ENCODE measurements around the gene FYN. TPM values are rescaled to one million over a fixed set of nuclear protein-coding genes. Genes with fewer than 3 reads are reported as not detected.

Gene FYN
- total RNA-seq, 1 experiment from 2014 or later, result 49.9 TPM

DNA sequence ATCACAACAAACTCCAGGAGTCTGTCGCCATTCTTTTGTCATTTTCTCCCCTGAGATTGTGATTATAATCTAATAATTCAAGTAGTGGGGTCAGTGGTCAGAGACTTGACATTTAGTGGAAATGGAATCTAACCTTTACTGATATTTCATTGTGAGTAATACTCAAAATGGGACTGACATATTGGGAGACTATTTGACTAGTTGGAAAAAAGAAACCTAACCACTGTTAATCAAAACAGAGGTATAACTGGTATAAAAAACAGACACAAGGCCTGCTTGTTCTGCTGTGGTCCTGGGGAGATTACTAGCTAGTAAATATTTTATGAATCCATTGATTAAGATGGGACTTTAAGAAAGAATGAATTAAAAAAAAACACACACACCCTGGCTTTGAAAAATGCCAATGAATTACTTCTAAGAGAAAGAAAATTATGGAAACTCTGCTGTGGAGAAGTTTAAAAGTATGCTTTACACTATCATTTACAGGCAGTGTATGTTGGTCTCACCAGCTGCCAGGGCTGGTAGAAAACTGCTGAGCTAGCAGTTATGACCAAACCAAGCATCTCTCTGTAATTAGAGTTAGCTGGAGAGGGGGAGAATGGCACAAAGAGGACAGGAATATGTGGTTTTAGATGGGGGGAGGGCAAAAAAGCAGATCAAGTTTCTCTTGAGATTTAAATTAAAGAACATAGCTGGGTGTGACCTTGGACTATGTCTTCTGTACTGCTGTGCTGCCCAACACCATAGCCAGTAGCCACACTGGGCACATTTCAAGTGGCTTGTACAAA, 103.7 kb downstream of the FYN start:
- DNase-seq (ENCODE audit: low read depth), result no peak

DNA sequence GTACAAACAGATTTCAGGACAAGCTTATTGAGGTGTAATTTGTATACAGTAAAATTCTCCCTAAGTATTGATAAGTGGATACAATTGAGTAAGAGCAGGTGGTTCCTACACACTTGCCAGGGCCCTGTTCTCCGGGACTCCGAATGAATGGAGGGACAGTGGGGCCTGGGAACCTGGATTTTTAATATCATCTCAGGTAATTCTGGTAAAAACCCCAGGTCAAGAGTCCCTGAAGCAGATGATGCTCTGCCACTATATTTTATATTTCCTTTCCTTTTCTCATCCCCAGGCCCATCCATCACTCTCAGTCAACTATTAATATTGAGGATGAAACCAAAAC, 104.9 kb downstream of the FYN start:
- DNase-seq (ENCODE audit: low read depth), result no peak

DNA sequence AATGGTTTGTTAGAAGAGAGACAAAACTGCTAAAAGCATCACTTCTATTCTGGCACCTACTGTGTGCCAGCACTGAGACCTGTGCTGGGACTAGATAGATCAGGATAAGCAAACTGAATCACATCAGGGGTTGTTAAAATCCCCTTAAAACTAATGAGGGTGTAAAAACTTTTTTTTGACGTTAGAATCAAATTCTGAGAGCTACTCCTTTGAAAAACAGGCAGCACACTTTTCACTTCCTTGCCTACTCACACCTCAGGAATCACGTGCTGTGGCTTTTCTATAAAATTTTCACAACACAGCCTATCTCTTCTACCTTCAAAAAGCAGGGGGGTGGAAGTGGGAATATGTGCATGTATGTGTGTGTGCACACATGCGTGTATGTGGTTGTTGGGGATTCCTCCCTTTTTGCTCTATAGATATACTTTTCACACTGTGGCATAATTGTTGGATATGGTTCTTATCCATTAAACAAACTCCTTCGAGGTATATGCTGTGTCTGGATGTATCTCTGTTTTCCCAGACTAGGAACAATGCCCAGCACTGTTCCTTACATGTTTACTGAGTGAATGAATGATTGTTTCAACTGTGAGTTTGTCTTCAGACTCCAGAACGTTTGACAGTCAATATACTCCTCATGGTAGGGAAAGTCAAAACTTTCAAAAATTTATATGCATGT, 105.4 kb downstream of the FYN start:
- no peak for DNase-seq (ENCODE audit: low read depth)

DNA sequence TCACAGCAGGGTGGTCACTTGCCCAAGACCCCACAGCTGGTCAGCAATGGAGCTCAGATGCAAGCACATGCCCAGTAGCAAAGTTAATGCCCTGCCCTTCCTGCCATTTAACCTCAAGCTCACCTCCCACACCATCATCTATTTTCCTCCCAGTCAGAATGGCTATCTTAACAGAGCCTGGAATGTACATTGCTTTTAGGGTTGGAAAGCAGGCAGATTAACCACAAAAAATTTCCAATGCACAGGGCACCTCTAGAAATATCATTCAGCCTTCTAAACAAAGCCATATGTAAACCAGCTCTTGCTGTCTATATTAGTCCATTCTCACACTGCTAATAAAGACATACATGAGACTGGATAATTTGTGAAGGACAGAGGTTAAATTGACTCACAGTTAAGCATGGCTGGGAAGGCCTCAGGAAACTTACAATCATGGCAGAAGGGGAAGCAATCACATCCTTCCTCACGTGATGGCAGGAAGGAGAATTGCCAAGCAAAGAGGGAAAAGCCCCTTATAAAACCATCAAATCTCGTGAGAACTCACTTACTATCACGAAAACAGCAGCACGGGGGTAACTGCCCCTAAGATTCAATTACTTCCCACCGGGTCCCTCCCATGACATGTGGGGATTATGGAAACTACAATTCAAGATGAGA, 106.9 kb downstream of the FYN start:
- no peak for DNase-seq (ENCODE audit: low read depth)

DNA sequence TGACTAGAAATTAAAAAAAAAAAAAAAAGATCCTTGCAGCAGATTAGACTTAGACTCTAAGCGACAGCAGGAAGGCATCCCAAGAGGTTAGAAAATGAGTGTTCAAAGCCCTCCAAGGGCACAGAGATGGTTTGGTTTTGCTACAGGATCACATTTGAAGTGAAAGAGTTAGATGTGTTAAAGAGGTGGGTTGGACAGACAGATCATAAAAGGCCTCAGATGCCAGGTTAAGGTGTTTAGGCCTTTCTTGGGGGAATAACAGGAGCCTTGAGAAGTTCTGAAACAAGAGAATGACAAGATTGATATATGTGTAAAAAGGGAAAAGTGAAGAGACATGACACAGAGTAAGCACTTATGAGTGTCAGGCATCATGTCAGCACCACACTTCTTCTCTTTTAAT, 107.5 kb downstream of the FYN start:
- DNase-seq (ENCODE audit: low read depth), result no peak

DNA sequence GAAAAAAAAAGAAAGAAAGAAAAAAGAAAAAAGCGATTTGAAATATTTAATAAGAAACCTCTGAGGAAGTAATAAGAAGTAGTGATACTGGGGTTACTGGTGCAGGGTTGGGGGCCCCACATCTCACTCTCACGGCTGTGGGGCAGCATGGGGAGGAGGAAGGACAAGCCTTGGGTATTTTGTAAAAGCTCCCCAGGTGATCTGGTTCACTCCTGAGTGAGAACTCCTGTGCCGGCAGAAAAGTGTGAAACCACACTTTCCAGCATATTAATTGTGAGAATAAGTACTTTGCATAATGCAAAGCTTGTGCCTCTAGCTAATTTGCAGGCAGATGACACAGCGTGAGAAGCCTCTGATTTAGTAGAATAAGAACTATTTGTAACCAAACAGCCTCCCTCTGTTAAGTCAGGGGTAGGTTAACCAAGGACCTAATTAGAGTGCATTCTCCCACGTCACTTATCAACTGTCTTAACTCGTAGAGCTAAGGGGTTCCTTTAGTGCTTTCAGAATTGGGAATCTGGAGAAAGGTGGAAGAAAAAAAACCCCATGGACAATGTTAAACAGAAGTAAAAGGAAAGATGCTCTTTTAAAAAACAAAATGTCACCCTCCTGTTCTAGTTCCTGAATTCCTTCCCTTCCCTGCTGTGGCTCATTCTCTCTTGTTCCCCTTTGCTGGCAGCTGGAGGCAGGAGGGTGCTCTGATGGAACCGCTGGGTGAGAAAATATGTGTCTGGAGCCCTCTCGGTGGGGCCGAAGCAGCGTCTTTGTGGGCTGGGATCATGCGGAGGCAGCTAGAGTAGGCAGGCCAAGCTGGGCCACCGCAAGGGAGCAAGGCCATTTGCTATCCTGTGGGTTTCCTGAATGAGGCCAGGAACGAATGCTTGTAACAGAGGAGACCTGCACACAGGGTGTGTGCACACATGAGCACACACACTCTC, 108.7 kb downstream of the FYN start:
- DNase-seq (ENCODE audit: low read depth), result no peak

DNA sequence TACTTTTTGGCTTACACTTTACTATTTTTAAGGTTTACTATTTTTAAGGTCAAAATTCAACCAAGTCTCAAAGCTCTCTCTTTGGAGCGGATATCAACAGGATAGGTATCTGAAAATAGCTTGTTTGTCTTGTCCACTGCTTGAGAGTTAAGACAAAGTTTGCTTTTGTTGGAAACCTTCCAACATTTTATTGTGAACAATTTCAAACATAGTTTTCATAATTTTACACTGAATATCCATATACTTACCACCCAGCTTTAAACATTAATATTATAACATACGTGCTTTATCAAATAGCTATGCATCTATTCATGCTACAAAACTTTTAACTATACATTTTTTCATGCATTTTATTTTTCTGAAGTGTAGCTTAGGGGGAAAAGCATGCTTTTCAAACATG, 109.9 kb downstream of the FYN start:
- no peak for DNase-seq (ENCODE audit: low read depth)

DNA sequence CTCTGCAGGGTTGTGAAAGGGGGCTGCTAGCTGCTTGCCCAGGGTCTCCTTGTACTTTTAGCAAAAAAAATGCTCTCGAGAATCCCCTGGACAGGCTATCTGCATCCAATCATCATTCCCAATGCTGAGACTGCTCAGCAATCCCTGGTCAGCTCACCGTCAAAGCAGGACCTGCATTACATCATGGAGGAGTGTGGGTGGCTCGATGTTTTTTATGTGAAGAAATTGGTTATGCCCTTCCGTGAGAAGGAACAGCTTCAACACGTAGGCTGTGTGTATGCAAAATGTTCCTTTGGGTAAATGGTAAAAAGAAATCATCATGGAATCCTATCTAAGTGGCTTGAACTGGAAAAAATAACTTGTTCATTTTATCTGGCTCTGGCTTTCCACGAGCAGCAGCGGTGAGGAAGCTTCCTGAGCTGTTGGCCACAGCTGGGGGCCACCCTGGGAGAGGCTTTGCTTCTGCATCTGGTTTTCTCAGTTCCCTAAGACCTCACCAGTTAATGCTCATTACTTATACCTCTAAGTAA, 111.4 kb downstream of the FYN start:
- DNase-seq (ENCODE audit: low read depth), result no peak

DNA sequence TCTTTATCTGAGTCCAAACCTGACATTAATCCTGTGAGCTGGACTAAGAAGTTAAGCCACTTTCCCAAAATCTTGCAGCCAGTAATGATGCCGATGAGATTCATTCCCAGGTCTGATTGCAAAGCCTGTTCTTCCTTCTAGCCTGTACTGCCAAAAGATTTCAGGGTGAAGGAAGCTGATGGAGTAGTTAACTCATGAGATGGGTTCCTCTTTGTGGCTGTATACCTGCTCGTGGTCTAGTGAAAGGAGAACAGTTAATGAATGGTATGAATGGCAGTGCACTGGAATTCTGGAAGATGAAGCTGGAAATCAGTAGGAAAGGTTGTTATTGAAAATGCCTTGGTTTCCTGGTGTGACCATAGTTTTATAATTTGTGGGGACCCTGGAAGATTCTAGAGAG, 112.0 kb downstream of the FYN start:
- no peak for DNase-seq (ENCODE audit: low read depth)

DNA sequence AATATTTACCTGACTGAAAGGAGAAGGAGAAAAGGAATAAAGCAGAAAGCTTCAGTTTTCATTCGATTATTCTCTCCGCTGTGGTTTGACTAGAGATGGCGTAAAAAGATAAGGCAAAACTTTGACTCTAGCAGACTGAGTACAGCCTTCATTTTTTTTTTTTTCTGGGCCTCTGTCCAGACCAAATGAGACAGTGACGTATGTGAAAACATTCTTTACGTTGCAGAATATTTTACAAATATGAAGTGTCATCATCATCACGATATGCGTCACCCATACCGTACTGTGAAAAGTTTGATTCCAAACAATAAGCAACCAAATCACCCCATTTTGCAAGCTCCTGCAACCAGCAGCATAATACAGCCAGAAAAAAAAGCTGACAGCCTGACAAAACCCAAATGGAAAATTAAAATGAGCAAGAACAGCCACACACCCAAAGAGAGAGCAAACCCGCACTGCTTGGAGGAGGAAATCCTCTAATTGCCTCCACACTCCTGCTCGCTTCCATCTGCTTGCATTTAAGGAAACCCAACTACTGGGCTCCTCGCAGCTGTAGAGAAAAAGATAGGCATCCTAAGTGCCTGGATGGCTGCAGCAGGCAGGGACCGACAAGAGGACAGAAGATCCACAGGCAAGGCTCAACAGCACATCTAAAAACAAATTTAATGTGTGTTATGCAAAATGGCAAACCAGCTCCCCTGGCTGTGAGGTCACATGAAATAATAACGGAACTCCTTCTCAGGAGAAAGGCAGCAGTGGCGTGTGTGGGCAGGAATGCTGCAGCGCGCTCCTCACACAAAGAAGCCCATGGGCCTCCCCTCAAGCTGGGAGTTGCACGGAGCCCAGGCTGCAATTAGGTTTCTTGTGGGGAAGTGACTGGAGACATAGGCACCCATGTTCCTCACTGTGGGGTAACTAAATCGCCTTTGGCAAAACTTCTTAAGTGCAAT, 113.1 kb downstream of the FYN start:
- no peak for DNase-seq (ENCODE audit: low read depth)

DNA sequence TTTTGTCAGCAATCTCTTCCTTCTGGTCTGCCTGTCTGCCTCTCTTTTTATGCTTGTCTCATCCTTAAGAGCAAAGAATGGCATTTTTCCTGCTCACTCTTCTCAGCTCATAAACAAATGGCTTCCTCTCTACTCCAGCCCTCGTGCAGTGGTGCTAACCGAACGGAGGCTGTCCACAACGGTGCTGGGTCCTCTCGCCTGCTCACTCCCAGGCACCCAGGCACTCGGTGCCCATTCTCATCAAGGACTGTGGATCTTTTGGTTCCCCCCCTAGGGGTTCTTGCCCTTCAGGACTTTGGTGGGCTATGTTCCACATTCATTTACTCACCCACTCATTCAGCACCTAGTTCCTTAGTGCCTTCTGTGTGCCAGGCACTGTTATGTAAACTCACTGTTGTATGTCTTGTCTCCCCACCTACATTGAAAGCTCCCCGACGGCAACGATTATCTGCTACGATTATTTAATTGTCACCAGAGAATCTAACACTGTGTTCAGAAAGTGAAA, 113.9 kb downstream of the FYN start:
- no peak for DNase-seq (ENCODE audit: low read depth)

DNA sequence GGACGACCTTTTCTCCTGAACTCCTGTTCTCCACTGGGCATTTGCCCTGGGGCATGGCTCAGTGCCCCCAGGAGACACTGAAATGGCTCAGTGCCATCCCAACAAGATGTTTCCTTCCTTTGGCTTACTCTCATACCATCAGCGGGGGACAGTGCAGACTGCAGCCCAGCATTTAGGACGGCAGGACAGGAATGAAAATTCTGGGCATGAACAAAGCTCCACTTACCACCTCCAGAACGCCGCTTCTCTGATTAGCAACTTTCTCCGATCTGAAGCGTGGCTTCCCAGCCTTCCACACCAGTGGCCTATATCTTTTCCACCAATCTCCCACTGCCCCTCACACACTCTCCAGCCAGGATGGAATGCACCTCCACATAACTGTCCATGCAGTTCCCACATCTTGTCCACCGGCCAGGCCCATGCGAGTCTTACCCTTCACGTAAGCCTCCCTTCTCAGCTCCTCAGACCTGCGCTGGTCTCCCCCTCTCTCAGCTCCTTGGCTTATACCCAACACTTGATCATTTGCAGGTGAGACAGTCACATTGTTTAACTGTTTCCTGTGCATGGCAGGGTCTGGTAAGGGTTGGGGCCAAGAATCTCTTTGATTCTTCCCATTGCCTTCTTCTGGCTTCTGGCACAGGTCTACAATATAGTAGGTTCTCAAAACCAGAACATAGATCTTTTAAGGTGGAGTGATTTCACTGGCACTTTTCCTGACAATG, 114.5 kb downstream of the FYN start:
- DNase-seq (ENCODE audit: low read depth), result no peak

DNA sequence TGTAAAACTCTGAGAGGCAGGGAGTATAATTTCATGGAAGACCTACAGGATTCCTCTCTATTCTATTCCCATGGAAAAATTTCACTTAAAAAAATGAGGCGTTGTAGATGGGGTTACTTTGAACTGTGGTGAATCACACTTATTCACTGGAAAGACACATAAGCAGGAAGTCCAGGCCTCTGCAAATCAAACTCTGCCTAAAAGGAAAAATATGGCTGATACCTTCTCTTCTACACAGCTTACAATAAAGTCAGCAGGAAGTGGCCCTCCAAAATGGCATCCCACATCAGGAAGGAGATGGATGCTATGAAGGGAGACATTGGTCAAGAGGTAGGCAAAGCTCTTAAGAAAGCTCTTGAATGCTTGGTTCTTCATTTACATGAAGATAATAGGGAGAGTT, 115.9 kb downstream of the FYN start:
- DNase-seq (ENCODE audit: low read depth), result peak; percentile 34

DNA sequence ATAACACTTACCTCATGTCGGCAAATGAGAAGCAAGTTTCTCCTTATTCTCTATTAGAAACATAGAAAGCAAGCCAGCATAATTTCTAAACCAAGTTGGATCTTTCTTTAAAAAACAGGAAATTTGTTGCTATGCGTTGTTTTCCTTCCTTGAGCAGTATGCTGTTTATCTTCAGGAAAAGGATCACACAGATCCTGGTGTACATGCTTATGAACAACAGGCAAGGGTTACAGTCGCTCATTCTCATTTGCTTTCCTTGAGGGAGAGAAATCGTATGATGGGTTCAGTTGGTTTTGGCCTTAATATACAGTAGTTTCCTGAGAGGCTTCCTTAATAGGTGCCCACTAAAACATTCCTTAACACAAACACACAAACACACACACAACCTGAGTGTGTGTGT, 118.8 kb downstream of the FYN start:
- DNase-seq (ENCODE audit: low read depth), result no peak

DNA sequence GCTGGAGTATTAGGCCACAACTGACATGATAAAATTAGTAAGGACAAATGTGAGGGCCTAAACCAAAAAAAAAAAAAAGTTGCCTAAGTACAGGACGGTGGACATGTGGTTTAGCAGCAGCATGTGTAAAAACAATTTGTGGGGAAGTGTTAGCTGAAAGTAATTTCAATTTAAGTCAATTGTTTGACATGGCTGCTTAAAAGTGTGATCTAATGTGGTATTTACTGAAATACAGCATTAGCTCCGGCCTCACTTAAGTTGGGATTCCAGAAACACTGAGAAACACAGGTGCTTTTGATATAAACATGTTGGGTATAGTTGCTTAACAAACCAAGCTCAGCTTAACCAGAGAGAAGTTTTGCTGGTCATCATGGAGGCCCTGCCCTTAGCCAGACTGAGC, 119.7 kb downstream of the FYN start:
- no peak for DNase-seq (ENCODE audit: low read depth)

DNA sequence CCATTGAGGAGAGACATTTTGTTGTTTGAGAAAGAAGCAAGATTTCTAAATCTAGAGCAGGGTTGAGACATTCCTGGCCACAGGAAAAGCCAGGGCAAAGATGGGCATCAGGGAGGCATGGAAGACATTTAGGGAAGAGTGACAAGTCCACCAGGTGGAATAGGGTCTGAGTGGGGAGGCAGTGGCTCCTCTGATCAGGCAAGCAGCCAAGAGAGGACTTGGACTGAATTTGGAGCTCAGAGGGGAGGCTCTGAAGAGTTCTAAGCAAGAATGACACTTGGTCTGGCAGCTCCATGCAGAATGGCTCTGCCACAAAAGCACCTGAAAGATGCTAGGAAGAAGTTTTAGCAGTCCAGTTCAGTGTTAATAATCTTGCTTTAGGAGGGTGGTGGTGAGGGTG, 120.8 kb downstream of the FYN start:
- DNase-seq (ENCODE audit: low read depth), result no peak

DNA sequence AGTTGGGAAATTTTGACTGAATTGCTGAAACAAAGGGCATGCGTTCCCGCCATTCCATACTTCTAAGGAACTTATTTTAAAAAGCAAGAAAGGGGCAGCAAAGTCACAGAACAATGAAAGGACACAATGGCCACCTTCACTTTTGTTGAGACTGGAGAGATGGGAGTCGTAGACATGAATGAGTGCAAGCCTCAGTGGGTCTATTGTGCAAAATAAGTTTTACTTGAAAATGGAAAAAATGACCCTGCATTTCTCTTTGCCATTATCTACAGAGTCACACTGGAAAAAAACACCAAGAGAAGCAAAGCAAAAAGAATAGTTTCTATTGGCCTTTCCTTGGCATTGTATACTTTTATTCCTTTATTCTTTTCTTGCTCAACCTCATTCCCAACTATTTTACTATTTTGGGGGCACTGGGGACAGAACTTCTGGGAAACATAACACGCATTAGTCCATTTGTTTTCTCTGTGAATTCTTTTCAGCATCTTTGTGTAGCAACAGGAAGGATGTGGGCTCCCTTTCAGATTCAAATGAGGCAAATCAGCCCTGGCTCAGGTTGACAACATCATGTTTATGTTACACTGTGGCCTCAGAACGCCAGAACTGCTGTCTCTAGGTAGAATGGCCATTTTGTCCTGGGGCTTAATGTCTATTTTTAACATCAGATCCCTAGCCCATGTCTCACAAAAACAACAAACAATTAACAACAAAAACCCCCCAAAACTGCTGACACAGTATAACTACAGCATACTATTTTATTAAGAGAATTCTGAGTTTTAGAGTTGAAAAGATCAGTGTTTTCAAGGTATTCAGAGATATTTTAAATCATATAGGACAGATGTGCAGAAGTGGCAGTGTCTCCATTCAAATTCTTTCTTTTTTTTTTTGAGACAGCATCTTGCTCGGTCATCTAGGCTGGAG, 122.2 kb downstream of the FYN start:
- DNase-seq (ENCODE audit: low read depth), result no peak

DNA sequence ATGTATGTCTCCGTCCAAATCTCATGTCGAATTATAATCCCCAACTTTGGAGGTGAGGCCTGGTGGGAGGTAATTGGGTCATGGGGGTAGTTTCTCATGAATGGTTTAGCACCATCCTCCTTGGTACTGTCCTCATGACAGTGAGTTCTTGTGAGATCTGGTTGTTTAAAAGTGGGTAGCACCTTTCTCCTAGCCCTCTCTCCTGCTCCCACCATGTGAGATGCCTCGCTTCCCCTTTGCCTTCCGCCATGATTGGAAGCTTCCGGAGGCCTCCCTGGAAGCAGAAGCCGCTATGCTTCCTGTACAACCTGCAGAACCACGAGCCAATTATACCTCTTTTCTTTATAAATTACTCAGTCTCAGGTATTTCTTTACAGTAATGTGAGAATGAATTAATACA, 123.1 kb downstream of the FYN start:
- DNase-seq (ENCODE audit: low read depth), result no peak

DNA sequence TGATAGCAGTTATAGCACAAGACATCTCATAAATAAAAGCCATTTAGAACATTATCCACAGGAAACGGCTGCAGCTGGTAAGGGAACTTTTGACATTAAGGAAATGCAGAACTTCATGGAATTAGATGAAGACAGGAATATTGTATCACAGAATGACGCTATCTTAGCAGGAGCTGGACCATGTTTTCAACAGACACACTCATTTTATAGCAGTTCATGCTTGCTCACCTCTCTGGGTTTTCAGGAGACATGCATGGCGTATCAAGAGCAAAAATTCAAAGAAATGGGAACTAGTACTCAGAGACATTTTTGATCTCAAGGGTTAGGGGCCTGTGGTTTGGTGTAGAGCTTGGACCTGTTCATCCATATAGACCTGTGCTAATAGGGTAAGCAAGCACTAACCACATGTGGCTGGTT, 125.0 kb downstream of the FYN start:
- DNase-seq (ENCODE audit: low read depth), result no peak
